ENCODE measurements around the gene CCSER1. TPM values are rescaled to one million over a fixed set of nuclear protein-coding genes. Genes with fewer than 3 reads are reported as not detected.

Gene CCSER1
- total RNA-seq, 1 donor from 2014 or later, result 11.9 TPM

DNA sequence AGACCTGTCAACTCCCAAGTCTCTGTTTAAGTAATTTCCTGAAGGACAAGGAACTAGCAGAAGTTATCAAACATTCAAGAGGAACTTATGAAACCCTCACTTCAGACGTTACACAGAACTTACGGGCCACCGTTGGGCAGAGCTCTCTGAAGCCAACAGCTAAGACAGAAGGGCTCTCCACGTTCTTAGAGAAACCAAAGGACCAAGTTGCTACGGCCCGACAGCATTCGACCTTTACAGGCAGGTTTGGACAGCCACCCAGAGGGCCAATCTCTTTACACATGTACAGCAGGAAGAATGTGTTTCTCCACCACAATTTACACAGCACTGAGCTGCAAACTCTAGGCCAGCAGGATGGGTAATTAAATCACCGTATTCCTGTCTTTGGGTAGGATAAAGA, 1471.5 kb downstream of the CCSER1 start:
- no peaks in the 10 kb centered on the region for H3K36me3 Mint-ChIP-seq (ENCODE audit: low read depth)
- DNase-seq (ENCODE audit: low read depth, low spot score), result no peak
- H3K27me3 Mint-ChIP-seq (ENCODE audit: low read depth), result no peaks in the 10 kb centered on the region
- no peaks in the 10 kb centered on the region for H3K9me3 Mint-ChIP-seq
- TF ChIP-seq, protein P1, sequence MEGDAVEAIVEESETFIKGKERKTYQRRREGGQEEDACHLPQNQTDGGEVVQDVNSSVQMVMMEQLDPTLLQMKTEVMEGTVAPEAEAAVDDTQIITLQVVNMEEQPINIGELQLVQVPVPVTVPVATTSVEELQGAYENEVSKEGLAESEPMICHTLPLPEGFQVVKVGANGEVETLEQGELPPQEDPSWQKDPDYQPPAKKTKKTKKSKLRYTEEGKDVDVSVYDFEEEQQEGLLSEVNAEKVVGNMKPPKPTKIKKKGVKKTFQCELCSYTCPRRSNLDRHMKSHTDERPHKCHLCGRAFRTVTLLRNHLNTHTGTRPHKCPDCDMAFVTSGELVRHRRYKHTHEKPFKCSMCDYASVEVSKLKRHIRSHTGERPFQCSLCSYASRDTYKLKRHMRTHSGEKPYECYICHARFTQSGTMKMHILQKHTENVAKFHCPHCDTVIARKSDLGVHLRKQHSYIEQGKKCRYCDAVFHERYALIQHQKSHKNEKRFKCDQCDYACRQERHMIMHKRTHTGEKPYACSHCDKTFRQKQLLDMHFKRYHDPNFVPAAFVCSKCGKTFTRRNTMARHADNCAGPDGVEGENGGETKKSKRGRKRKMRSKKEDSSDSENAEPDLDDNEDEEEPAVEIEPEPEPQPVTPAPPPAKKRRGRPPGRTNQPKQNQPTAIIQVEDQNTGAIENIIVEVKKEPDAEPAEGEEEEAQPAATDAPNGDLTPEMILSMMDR (conservative IDR thresholded peaks at IDR 0.05), result no peak
- no peaks in the 10 kb centered on the region for H3K4me1 Mint-ChIP-seq
- no peak overlapping the region for H3K27ac Mint-ChIP-seq (ENCODE audit: unreplicated experiment)
- no peak overlapping the region for H3K4me3 Mint-ChIP-seq

DNA sequence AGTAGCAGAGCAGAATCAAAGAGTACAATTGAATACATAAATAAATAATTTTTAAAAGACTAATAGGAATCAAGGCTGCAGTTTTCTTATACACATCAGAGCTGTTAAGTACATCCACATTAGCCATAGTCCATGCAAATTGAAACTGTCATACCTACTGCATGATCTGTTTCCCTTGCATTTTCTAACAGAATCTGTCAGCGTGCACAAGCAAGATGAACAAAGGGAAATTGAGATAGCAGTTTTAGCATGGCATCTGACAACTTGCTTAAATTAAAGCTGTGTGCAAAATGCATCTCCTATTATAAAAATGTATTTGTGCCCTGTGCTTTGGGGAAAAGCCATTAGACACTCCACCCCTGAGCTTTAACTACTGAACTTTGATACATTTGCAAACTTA, 1473.1 kb downstream of the CCSER1 start:
- Mint-ChIP-seq H3K27ac (ENCODE audit: unreplicated experiment) (no peak overlapping the region), H3K9me3 (no peaks in the 10 kb centered on the region), H3K27me3 (ENCODE audit: low read depth) (no peaks in the 10 kb centered on the region), H3K36me3 (ENCODE audit: low read depth) (no peaks in the 10 kb centered on the region), H3K4me3 (no peak overlapping the region), H3K4me1 (no peaks in the 10 kb centered on the region)
- TF ChIP-seq, protein P1 (conservative IDR thresholded peaks at IDR 0.05), result no peak
- DNase-seq (ENCODE audit: low read depth, low spot score), result no peak

DNA sequence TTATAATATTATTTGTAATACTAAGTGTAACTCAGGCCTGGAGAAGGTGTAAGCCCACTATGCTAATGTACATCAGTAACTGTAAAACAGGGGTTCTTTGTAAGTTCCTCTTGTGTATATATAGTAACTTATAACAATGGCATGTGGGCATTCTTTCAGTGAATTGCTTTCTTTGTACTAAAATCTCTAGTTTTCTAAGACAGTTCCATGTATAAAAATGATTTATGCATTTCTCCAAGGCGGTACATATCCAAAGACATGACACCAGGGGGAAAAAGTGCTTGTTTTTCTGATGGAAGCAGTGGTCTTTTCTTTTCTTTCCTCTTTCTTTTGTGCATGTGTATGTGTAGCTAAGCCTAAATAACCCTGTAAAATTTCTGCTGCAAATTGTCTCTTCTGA, 1474.2 kb downstream of the CCSER1 start:
- no peaks in the 10 kb centered on the region for H3K36me3 Mint-ChIP-seq (ENCODE audit: low read depth)
- no peaks in the 10 kb centered on the region for H3K4me1 Mint-ChIP-seq
- no peak overlapping the region for H3K27ac Mint-ChIP-seq (ENCODE audit: unreplicated experiment)
- no peak for DNase-seq (ENCODE audit: low read depth, low spot score)
- no peak overlapping the region for H3K4me3 Mint-ChIP-seq
- H3K27me3 Mint-ChIP-seq (ENCODE audit: low read depth), result no peaks in the 10 kb centered on the region
- TF ChIP-seq, protein P1 (conservative IDR thresholded peaks at IDR 0.05), result no peak
- no peaks in the 10 kb centered on the region for H3K9me3 Mint-ChIP-seq

DNA sequence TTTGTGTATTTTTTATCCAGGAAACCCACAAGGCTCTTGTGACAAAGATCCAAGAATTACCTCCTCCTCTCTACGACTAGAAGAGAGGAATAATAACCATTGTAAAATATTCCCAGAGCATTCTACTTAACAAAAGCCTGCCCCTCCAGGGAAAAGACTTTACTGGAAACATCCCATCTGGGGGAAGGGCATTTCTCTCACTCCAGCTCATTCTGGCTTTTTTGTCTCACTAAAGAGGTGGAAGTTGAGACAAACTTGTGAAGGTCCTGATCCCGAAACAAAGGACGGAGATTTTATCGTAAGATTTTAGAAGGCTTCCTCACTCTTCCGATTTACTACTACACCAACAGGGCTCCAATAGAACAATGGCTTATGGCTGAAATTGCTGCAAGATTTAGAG, 1484.6 kb downstream of the CCSER1 start:
- Mint-ChIP-seq H3K36me3 (ENCODE audit: low read depth) (no peaks in the 10 kb centered on the region), H3K4me1 (no peaks in the 10 kb centered on the region), H3K4me3 (no peak overlapping the region), H3K9me3 (no peaks in the 10 kb centered on the region), H3K27me3 (ENCODE audit: low read depth) (no peaks in the 10 kb centered on the region), H3K27ac (ENCODE audit: unreplicated experiment) (no peak overlapping the region)
- no peak for DNase-seq (ENCODE audit: low read depth, low spot score)
- TF ChIP-seq, protein P1 (conservative IDR thresholded peaks at IDR 0.05), result no peak

DNA sequence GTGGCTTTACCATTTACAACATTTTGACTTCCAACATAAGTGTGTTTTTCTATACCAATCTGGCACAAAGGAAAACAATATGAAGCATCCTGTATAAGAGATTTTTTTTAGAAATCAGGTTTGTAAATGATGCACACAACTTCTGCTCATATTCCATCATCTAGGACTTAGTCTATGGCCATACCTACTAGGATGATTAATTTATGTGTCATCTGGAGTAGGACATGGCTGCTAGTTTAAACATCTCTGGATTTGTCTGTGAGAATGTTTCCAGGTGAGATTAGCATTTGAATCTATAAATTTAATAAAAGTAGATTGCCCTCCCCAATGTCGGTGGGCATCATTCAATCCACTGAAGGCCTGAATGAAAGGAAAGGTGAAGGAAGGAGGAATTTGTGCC, 1493.8 kb downstream of the CCSER1 start:
- no peak overlapping the region for H3K4me3 Mint-ChIP-seq
- no peak overlapping the region for H3K27ac Mint-ChIP-seq (ENCODE audit: unreplicated experiment)
- peaks cover 4% of the 10 kb centered on the region for H3K36me3 Mint-ChIP-seq (ENCODE audit: low read depth)
- TF ChIP-seq, protein P1 (conservative IDR thresholded peaks at IDR 0.05), result no peak
- H3K27me3 Mint-ChIP-seq (ENCODE audit: low read depth), result peaks cover 37% of the 10 kb centered on the region
- H3K4me1 Mint-ChIP-seq, result no peaks in the 10 kb centered on the region
- DNase-seq (ENCODE audit: low read depth, low spot score), result no peak
- no peaks in the 10 kb centered on the region for H3K9me3 Mint-ChIP-seq

DNA sequence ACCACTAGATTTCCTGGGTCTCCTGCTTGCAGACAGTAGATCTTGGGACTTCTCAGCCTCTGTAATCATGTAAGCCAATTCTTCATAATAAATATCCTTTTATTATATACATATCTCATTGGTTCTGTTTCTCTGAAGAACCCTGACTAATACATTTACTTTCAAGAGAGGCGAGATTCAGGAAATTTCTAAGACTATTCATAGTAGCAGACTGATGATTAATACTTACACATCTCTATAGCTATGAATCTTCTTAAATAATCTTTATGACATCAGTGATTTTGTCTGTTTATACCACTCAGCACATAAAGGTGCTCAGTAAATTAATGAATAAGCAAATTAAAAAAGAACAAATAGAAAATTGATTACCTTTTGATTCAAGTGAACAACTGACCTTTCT, 1494.3 kb downstream of the CCSER1 start:
- DNase-seq (ENCODE audit: low read depth, low spot score), result no peak
- TF ChIP-seq, protein P1 (conservative IDR thresholded peaks at IDR 0.05), result no peak
- no peak overlapping the region for H3K27ac Mint-ChIP-seq (ENCODE audit: unreplicated experiment)
- H3K27me3 Mint-ChIP-seq (ENCODE audit: low read depth), result peaks cover 42% of the 10 kb centered on the region
- no peak overlapping the region for H3K4me3 Mint-ChIP-seq
- no peaks in the 10 kb centered on the region for H3K4me1 Mint-ChIP-seq
- peaks cover 4% of the 10 kb centered on the region for H3K36me3 Mint-ChIP-seq (ENCODE audit: low read depth)
- no peaks in the 10 kb centered on the region for H3K9me3 Mint-ChIP-seq
